Progenitor cell of endocrine pancreas (in vitro differentiated cells): ENCODE data around the gene EBF3. TPM values are rescaled to one million over a fixed set of nuclear protein-coding genes. Genes with fewer than 3 reads are reported as not detected.

Experiments
- DNase-seq: peaks from one replicate; pipeline ENCODE4 v3.0.0; 2021; ENCODE audit warnings: low spot score; ENCODE audit not compliant: unreplicated experiment
- H3K27ac Mint-ChIP-seq: 2 replicates; pipeline ENCODE4 v1.8.0; 2021; ENCODE audit warnings: mild to moderate bottlenecking, moderate library complexity, mixed read lengths
- H3K27me3 Mint-ChIP-seq: 2 replicates; pipeline ENCODE4 v1.8.0; 2021; ENCODE audit warnings: mixed read lengths
- H3K36me3 Mint-ChIP-seq: 2 replicates; pipeline ENCODE4 v1.8.0; 2022; ENCODE audit warnings: mixed read lengths; ENCODE audit not compliant: insufficient read depth
- H3K4me1 Mint-ChIP-seq: 2 replicates; pipeline ENCODE4 v1.8.0; 2021; ENCODE audit warnings: low read depth, mixed read lengths
- H3K4me3 Mint-ChIP-seq: 2 replicates; pipeline ENCODE4 v1.8.0; 2021; ENCODE audit warnings: low read depth, mild to moderate bottlenecking, moderate library complexity, mixed read lengths
- H3K9me3 Mint-ChIP-seq: 2 replicates; pipeline ENCODE4 v1.8.0; 2021; ENCODE audit warnings: low read depth, mixed read lengths
- total RNA-seq: library from RNA; stranded (reverse); gene quantifications from 2 replicates; pipeline ENCODE4 v1.2.1, GENCODE V29; 2021
- TF ChIP-seq, protein P1 (sequence below): fragments of 200-600 bp; sonication (generic); IDR thresholded peaks from one replicate; pipeline ENCODE4 v1.5.0; 2021; ENCODE audit warnings: antibody characterized with exemption, mild to moderate bottlenecking; ENCODE audit not compliant: unreplicated experiment

The EBF3 gene
- total RNA-seq, 1 donor from 2014 or later: 0.19 TPM

DNA sequence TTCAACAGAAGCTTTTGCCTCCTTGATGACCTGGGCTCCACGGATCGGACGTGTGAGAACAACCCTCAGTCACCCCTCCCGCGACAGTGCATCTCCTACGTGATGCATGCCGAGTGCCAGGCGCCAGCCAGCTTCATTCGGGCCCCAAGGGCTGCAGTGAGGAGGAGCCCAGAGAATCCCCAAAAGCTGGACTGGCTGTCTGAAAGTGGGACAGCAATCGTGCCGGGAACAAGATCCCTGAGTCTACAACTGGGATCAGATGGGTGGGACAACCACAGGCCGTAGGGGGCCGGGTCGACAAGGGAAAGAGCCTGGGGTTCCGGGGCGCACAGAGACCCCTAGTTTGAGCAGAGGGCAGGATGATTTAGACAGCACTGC lies 27.2 kb downstream of the EBF3 start:
- TF ChIP-seq, protein P1, sequence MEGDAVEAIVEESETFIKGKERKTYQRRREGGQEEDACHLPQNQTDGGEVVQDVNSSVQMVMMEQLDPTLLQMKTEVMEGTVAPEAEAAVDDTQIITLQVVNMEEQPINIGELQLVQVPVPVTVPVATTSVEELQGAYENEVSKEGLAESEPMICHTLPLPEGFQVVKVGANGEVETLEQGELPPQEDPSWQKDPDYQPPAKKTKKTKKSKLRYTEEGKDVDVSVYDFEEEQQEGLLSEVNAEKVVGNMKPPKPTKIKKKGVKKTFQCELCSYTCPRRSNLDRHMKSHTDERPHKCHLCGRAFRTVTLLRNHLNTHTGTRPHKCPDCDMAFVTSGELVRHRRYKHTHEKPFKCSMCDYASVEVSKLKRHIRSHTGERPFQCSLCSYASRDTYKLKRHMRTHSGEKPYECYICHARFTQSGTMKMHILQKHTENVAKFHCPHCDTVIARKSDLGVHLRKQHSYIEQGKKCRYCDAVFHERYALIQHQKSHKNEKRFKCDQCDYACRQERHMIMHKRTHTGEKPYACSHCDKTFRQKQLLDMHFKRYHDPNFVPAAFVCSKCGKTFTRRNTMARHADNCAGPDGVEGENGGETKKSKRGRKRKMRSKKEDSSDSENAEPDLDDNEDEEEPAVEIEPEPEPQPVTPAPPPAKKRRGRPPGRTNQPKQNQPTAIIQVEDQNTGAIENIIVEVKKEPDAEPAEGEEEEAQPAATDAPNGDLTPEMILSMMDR: no peak
- no peaks in the 10 kb centered on the region for H3K9me3 Mint-ChIP-seq
- no peaks in the 10 kb centered on the region for H3K4me1 Mint-ChIP-seq
- no peaks in the 10 kb centered on the region for H3K36me3 Mint-ChIP-seq
- H3K4me3 Mint-ChIP-seq: no peak overlapping the region
- no peak for DNase-seq
- no peak overlapping the region for H3K27ac Mint-ChIP-seq
- H3K27me3 Mint-ChIP-seq: peaks cover 84% of the 10 kb centered on the region

DNA sequence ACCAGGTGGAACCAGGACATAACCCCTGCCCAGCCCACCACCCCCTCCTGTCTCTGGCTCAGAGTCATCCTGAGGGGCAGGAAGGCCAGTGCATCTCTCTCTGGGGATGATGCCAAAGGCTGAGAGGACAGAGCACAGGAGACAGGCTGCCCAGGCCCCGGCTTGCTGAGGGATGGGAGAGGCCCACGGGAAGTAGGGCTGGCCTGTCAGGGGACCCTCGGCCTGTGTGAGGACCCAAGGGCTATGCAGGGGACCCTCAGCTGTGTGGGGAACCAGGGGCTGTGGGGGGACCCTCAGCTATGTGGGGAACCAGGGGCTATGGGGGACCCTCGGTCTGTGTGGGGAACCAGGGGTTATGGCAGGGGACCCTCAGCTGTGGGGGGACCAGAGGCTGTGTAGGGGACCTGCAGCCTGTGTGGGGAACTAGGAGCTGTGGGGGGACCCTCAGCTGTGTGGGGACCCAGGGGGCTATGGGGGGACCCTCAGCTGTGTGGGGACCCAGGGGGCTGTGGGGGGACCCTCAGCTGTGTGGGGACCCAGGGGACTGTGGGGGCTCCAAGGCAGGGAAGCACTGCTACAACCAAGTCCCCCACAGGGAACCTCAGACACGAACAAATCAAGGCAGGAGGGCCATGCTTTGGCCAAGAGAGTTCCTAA lies 27.7 kb downstream of the EBF3 start:
- TF ChIP-seq, protein P1: no peak
- no peaks in the 10 kb centered on the region for H3K9me3 Mint-ChIP-seq
- no peaks in the 10 kb centered on the region for H3K4me1 Mint-ChIP-seq
- H3K4me3 Mint-ChIP-seq: no peak overlapping the region
- peaks cover 87% of the 10 kb centered on the region for H3K27me3 Mint-ChIP-seq
- H3K36me3 Mint-ChIP-seq: no peaks in the 10 kb centered on the region
- DNase-seq: no peak
- no peak overlapping the region for H3K27ac Mint-ChIP-seq

DNA sequence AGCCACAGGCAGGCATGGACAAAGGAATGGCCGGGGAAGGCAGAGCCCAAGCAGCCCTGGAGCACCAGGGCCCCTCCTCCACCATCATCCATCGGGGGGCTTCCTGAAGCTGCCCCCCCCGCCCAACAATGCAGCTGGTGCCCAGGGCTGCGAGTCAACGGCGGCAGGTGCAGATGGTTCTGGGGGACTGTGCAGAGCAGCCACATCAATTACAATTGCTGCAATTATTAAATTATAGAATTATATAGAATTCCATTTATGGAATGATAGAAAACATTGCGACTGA lies 28.3 kb downstream of the EBF3 start:
- no peak for DNase-seq
- Mint-ChIP-seq H3K4me1 (no peaks in the 10 kb centered on the region), H3K9me3 (no peaks in the 10 kb centered on the region), H3K27me3 (peaks cover 87% of the 10 kb centered on the region), H3K36me3 (no peaks in the 10 kb centered on the region), H3K27ac (no peak overlapping the region), H3K4me3 (no peak overlapping the region)
- TF ChIP-seq, protein P1: no peak

DNA sequence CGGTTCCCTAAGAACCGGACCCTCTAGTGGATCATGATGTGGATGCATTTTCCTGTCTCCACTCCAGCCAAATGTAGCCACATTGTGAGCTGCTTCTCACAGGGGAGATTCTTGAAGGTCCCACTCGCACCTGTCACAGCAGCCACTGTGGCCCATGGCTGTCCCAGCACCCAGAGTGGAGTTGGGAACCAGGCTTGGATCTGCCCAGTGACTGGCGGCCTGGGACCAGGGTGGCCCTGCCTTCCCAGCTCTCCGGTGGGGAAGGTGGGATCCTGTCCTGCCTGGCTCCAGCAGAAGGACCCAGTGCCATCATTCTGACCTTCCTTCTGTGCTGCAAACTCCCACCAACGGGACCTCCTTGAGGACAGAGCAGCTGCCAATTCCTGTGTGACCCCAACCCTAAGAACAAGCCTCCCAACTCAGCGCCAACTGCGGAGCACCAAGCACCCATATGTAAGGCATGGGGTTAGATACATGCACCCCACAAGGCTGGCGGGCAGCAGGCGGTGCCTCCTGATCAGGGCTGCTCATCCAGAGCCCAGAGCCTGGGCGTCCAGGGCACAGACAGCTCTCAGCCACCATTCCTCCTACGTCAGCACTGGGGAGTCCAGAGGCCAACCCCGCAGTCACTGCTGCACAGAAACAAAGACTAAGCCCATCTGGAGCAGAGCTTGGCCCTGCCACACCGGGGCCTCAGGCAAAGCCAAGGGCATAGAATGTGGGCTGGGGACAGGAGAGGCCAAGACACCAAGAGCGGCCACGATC lies 28.8 kb downstream of the EBF3 start:
- peaks cover 82% of the 10 kb centered on the region for H3K27me3 Mint-ChIP-seq
- H3K4me3 Mint-ChIP-seq: no peak overlapping the region

DNA sequence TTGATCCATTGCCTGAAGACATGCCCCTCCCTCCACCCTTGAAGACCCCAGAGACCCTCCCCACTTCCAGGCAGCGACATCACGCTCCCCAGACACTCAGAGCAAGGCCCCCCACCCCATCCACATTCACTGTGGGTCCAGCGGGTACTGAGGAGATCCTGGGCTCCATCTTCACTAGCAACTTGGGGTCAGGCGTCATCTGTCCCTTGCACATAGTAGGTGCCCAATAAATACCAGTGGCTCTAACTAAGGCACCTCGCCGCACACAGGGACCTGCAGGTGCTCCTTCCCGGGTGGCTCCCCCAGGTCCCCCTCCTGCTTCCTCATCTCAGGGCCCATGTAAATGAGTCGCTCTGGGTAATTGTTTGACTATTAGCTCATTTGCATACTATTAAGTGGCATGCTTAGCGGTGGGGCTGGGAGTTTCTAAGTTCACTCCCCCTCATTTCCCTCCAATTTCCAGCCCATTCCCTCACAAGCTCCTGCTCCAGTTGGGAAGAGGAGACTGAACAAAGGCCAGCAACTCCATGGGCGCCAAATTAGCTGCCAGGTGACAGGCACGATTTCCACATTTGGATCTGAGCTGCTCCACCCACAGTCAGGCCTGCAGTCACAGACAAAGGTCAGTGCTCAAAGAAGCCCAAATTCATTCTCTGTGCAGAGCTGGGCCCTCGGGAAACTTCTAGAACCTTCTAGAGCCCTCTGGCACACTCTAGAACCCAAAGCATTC lies 29.7 kb downstream of the EBF3 start:
- DNase-seq: no peak
- Mint-ChIP-seq H3K36me3 (no peaks in the 10 kb centered on the region), H3K9me3 (no peaks in the 10 kb centered on the region), H3K4me1 (no peaks in the 10 kb centered on the region), H3K27me3 (peaks cover 77% of the 10 kb centered on the region), H3K4me3 (no peak overlapping the region), H3K27ac (no peak overlapping the region)
- TF ChIP-seq, protein P1: no peak

More for the DNA sequence above, 28.8 kb downstream of the EBF3 start:
- H3K36me3 Mint-ChIP-seq: no peaks in the 10 kb centered on the region
- H3K27ac Mint-ChIP-seq: no peak overlapping the region
- no peak for DNase-seq
- no peaks in the 10 kb centered on the region for H3K4me1 Mint-ChIP-seq
- TF ChIP-seq, protein P1: no peak
- H3K9me3 Mint-ChIP-seq: no peaks in the 10 kb centered on the region
